ENCODE results near the gene CDH24. TPM values are rescaled to one million over a fixed set of nuclear protein-coding genes. Genes with fewer than 3 reads are reported as not detected.

CDH24 gene
- total RNA-seq, 1 experiment from 2014 or later, result 17.9 TPM

DNA sequence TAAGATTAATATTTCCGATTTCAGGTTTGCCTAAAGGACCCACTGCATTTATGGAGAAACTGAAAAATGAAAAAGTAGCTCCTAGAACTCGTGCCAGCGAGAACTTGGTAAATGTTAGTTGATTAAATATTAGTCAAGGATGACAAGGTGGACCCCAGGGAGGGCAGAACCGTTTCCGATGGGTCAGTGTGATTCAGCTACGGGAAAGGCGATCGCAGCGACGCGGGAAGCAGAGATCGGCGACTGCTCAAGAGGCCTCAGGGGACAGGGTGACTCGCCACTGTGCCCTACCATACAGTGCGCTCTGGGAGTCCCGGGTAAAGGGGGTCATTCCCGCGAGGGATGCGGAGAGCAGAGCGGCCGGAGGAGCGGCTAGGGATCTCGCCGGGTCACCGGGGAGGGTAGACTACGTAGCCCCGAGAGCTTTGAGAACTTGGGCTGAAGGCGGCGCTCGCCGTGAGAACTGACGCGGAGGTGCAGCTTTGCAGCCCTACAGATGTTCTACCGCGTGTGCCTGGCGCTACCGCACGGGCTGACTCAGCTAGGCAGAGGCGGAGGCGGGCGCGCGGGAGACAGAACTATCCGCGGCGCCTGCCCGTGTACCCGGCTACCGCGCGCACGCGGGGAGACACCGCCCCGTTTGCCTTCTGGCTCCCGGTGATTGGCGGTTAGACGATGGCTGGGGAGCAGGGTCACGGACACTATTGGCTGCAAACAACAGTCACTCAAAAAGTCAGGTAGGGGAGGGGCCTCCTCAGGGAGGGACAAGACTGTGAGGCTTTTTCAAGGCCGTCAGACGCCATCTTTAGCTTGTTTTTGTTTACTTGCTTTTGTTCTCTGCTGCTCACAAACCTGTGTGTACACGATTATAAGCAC lies 50.5 kb downstream of the CDH24 start (continued):
- TF ChIP-seq TCF7 (CRISPR knock-in tag; IDR thresholded peaks at IDR 0.05; ENCODE audit: low read depth) (no peak; the same call in 1 of the 2 replicates), ZNF219 (CRISPR knock-in tag; IDR thresholded peaks at IDR 0.05; ENCODE audit: borderline replicate concordance) (peak; percentile 73; the same call in 1 of the 2 replicates), ZNF281 (CRISPR knock-in tag; IDR thresholded peaks at IDR 0.05) (no peak), SP1 (CRISPR knock-in tag; conservative IDR thresholded peaks at IDR 0.05) (peak; percentile 91), ZNF121 (CRISPR knock-in tag; IDR thresholded peaks at IDR 0.05) (no peak), ZNF317 (CRISPR knock-in tag; IDR thresholded peaks at IDR 0.05; ENCODE audit: borderline replicate concordance, low read depth) (no peak), NR3C1 (CRISPR knock-in tag; conservative IDR thresholded peaks at IDR 0.05; ENCODE audit: low read depth) (no peak), IRF2 (CRISPR knock-in tag; IDR thresholded peaks at IDR 0.05; ENCODE audit: borderline replicate concordance, low read depth) (peak; percentile 62; the same call in 1 of the 2 replicates), GTF2I (CRISPR knock-in tag; conservative IDR thresholded peaks at IDR 0.05) (no peak), SOX15 (CRISPR knock-in tag; IDR thresholded peaks at IDR 0.05) (no peak), ATF2 (CRISPR knock-in tag; IDR thresholded peaks at IDR 0.05; ENCODE audit: borderline replicate concordance, low read depth) (peak; percentile 68; the same call in 1 of the 2 replicates), CREM (CRISPR knock-in tag; IDR thresholded peaks at IDR 0.05) (peak; percentile 25; the same call in 1 of the 2 replicates), ZBTB21 (CRISPR knock-in tag; IDR thresholded peaks at IDR 0.05; ENCODE audit: borderline replicate concordance) (no peak), TEAD4 (CRISPR knock-in tag; IDR thresholded peaks at IDR 0.05) (no peak), NR1H2 (CRISPR knock-in tag; IDR thresholded peaks at IDR 0.05) (no peak), ZNF396 (CRISPR knock-in tag; IDR thresholded peaks at IDR 0.05; ENCODE audit: borderline replicate concordance) (0 out of 2 replicates have a peak, but pooled peaks have one; percentile 41), PRRX2 (CRISPR knock-in tag; IDR thresholded peaks at IDR 0.05) (no peak), E2F1 (CRISPR knock-in tag; IDR thresholded peaks at IDR 0.05) (no peak), ZNF416 (CRISPR knock-in tag; IDR thresholded peaks at IDR 0.05) (no peak), HMGA2 (CRISPR knock-in tag; IDR thresholded peaks at IDR 0.05) (no peak), ATF1 (CRISPR knock-in tag; IDR thresholded peaks at IDR 0.05) (no peak), ZNF423 (CRISPR knock-in tag; IDR thresholded peaks at IDR 0.05) (no peak)
- TF ChIP-seq, protein P1, sequence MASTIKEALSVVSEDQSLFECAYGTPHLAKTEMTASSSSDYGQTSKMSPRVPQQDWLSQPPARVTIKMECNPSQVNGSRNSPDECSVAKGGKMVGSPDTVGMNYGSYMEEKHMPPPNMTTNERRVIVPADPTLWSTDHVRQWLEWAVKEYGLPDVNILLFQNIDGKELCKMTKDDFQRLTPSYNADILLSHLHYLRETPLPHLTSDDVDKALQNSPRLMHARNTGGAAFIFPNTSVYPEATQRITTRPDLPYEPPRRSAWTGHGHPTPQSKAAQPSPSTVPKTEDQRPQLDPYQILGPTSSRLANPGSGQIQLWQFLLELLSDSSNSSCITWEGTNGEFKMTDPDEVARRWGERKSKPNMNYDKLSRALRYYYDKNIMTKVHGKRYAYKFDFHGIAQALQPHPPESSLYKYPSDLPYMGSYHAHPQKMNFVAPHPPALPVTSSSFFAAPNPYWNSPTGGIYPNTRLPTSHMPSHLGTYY (CRISPR knock-in tag; IDR thresholded peaks at IDR 0.05), result no peak
- TF ChIP-seq, protein P2, sequence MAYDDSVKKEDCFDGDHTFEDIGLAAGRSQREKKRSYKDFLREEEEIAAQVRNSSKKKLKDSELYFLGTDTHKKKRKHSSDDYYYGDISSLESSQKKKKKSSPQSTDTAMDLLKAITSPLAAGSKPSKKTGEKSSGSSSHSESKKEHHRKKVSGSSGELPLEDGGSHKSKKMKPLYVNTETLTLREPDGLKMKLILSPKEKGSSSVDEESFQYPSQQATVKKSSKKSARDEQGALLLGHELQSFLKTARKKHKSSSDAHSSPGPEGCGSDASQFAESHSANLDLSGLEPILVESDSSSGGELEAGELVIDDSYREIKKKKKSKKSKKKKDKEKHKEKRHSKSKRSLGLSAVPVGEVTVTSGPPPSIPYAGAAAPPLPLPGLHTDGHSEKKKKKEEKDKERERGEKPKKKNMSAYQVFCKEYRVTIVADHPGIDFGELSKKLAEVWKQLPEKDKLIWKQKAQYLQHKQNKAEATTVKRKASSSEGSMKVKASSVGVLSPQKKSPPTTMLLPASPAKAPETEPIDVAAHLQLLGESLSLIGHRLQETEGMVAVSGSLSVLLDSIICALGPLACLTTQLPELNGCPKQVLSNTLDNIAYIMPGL (CRISPR knock-in tag; IDR thresholded peaks at IDR 0.05), result peak; percentile 88
- TF ChIP-seq, protein P3, sequence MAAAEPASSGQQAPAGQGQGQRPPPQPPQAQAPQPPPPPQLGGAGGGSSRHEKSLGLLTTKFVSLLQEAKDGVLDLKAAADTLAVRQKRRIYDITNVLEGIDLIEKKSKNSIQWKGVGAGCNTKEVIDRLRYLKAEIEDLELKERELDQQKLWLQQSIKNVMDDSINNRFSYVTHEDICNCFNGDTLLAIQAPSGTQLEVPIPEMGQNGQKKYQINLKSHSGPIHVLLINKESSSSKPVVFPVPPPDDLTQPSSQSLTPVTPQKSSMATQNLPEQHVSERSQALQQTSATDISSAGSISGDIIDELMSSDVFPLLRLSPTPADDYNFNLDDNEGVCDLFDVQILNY (CRISPR knock-in tag; IDR thresholded peaks at IDR 0.05), result peak; percentile 86
- TF ChIP-seq, protein P4, sequence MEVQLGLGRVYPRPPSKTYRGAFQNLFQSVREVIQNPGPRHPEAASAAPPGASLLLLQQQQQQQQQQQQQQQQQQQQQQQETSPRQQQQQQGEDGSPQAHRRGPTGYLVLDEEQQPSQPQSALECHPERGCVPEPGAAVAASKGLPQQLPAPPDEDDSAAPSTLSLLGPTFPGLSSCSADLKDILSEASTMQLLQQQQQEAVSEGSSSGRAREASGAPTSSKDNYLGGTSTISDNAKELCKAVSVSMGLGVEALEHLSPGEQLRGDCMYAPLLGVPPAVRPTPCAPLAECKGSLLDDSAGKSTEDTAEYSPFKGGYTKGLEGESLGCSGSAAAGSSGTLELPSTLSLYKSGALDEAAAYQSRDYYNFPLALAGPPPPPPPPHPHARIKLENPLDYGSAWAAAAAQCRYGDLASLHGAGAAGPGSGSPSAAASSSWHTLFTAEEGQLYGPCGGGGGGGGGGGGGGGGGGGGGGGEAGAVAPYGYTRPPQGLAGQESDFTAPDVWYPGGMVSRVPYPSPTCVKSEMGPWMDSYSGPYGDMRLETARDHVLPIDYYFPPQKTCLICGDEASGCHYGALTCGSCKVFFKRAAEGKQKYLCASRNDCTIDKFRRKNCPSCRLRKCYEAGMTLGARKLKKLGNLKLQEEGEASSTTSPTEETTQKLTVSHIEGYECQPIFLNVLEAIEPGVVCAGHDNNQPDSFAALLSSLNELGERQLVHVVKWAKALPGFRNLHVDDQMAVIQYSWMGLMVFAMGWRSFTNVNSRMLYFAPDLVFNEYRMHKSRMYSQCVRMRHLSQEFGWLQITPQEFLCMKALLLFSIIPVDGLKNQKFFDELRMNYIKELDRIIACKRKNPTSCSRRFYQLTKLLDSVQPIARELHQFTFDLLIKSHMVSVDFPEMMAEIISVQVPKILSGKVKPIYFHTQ (CRISPR knock-in tag; IDR thresholded peaks at IDR 0.05), result no peak

Measured in WTC11 (cell line).